NCI-H446 treated with DMSO at 0.1 percent for 48 hours (cell line): Measurements from ENCODE around the gene ALK.
A peak's percentile ranks its signal among the peaks of the same experiment; 100 is the strongest.

ENCODE experiments used
- DNase-seq: peaks from one replicate; lab custom pipeline; 2025; lab: John Stamatoyannopoulos, UW

Gene ALK

DNA sequence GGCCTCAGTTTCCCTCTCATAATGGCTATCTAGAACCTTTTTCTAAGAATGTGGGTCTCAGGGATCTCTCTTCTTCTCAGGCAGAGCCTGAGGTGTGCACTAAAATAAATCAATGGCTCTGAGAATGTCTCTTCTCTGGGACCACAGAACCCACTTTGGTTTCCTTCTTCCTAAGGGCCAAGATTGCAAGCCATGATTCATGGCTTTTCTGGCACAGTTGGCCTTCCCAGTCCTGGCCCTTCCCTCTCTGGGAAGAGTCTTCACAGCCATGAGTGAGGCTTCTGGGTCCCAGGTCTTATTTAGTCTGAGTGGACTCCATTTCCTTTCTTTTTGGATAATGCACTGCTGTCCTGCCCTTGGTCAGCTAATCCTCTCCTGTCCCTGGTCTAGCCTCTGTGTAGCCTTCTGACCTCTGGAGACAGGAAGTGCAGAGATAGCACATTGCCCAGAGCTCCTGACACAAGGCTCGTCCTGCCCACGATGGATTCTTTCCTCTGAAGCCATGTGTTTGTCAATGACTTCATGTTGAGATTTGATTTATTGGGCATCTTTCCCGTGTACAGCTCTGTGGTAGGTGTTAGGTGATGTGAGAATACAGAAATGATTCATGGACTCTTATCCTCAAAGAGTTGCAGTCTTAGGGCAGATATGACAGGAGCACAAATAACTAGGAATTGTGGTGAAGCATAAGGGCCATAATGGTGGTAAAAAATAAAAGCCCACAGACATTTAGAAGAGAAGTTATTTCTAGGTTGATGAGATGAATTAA lies 561.2 kb downstream of the ALK start:
- no peak for DNase-seq

DNA sequence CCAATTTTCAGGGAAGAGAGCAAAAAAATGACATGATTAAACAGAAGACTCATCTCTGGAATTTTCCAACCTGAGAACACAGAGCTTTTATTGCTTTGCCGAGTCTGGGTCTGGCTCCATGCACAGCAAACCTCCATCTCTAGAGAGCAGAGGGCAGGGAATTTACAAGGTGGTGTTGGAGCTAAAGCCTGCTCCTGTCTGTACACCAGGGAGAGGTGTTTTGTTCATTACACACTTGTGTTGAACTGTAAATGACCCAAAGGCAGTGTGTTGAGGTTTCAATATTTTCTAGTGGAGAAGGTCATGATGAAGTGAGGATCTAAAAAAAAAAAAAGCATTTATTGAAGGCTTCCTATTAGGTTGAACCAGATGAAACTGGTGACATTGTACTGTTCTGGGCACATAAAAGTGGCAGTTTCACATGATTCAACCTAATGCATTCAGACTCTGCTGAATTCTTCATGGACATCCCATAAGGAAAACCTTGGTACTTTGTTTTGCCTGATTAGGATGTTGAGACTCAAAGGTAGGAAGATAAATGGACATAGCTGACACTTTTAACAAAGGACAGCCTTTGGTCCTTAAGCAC lies 567.9 kb downstream of the ALK start:
- no peak for DNase-seq

GRCh38 chr2:29351916-29352591 lies 569.3 kb downstream of the ALK start:
- no peak for DNase-seq

GRCh38 chr2:29351248-29351647 lies 570.1 kb downstream of the ALK start:
- DNase-seq = no peak

DNA sequence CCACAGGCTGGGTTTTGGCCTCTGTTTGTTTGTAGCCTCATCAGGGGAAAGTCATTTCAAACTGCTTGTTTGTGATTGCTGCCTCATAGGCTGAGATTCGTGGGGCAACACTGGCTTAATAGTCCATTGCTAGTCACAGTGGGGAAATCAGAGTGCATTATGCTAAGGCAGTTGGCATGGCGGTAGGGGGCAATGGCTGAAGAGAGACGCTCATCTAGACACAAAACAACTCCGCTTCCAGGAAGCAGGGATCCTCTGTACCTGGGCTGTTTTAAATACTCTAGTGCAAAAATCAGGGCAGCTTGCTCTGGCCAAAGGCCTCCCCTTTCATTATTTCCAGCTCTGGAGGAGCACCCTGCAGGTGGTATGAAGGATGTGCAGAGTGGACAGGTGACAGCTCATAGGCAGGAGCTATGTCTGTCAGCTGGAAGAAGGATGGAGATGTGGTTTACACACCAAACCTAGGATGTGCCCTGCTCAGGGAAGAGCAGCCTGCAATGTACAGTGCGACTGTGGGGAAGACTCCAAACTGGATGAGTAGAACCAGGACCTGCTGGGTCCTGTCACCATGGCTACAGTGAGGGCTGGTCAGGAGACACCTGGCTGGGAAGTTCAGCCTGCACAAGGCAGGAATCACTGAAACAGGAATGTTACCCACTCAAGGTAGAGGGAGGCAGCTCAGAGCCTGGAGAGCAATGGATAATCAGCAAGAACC lies 571.9 kb downstream of the ALK start:
- DNase-seq = no peak

DNA sequence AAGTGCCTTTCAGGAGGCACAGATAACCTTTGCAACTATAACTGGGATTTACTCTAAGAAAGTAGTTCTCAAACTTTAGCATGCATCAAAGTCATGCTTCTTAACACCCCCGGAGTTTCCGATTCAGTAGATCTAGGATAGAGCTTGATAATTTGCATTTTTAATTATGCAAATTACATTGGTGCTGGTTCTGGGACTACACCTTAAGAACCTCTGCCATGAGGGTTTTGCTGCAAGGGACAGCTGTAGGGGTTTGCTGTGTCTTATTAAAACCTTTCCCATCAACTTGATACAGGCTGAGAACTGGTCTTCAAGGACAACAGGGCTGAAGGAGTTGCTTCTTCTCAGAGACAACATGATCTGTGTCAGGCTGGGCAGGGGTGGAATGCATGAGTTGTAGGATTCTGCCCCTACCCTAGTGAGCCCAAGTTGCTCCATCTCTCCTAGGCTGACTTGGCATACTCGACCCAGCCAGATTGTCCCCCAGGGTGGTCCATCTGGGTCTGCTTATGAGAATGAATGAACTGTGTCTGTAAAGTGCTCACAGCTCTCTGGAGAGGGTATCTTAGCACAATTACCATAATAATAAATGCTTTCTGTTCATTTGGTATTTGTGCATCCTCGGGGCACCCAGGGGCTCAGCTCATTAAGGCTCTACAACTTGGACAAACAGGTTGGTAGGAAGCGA lies 573.5 kb downstream of the ALK start:
- DNase-seq = no peak

GRCh38 chr2:29345236-29345635 lies 576.1 kb downstream of the ALK start:
- DNase-seq = no peak

GRCh38 chr2:29343830-29344229 lies 577.6 kb downstream of the ALK start:
- no peak for DNase-seq

DNA sequence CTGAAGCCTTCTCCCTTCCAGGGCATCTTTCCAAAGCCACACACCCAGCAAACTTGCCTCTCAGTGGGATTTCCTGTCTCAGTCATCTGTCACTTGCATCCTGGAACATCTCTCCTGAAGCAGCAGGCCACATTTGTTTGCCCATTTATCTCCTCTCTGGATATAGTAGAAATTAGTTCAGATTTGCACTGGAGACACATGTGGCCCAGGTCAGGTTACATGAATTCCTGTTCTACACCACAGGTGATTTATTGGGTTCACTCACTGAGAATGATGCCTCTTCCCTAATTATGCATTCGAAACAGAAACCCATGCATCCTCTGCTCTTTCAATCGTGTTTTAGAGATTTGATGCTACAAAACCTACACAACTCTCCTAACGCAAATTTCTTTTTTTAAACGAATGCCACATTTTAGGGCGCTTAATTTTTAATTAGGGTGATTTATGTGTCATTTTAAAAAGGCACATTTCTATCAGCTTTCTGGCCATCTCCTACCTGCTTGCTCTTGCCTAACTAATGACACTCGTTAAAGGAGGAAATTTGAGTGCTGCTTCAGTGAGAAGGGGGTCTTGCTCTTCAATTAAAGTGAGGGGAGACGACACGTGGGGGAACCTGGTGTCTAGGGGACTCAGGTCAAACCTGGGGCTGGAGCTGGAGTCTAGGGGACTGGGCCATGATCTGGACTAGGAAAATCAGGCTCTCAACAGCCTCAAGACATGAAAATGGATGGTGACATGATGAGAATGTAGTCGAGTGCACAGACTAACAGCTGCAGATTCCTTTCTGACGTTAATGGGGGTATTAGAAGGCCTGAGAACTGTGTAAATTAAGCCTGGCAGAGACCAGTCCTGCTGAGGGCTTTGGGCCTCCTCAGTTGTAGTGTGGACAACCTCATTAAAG lies 584.8 kb downstream of the ALK start:
- DNase-seq = no peak

DNA sequence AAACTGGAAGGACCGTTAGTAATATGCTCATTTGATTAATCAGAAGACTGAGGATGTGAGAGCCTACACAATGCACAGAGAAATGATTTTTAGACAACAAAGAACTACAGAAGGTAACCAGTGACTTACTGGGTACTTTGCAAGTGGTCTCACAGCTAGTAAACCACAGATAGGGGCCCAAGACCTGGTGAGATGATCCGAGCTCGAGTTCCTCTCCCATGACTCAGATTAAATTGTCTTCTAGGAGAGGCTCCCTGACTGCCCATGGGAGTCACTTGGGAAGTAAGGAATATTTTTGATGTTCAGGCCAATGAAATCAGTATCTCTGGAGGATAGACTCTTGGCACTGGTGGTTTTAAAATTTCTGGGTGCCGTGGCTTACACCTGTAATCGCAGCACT lies 586.0 kb downstream of the ALK start:
- no peak for DNase-seq

- DNase-seq = no peak
Measured at GRCh38 chr2:29334706-29335105, 586.7 kb downstream of the ALK start.

DNA sequence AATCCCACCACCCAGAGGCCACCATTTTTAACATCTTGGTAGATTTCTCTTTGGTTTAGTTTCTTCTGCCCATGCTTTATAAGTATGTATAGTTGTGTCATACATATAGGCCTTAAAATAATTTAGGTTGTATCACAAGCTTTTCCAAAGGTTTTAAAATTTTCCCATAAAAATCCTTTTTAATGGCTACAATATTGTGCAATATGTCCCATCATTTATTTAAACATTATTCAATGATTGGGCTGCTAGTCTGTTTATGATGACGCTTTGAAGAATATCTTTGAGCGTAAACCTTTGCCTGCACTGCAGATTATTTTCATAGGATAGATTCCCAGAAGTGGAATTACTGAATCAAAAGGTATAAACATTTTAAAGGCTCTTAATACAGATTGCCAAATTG lies 588.8 kb downstream of the ALK start:
- no peak for DNase-seq

DNA sequence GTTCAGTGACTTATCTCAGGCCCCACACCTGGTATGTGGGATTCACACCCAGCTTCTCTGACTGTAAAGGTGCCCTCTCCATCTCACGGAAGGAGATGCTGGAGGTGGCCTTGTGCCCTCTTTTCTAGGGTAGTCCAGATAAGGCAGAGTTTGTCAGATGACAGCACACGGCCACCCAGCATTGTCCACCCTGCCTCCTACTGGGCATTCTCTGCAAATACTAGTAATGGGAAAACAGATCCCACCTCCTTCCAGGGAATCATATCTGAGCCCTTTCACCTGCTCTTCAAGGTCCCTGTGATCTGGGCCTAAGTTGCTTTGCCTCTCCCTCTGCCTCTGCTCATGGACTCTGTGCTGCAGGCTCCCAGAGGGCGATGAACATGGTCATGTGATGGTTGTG lies 591.5 kb downstream of the ALK start:
- DNase-seq = no peak

- peak; percentile 87 for DNase-seq
Measured at GRCh38 chr2:29326926-29327325, 594.5 kb downstream of the ALK start.

DNA sequence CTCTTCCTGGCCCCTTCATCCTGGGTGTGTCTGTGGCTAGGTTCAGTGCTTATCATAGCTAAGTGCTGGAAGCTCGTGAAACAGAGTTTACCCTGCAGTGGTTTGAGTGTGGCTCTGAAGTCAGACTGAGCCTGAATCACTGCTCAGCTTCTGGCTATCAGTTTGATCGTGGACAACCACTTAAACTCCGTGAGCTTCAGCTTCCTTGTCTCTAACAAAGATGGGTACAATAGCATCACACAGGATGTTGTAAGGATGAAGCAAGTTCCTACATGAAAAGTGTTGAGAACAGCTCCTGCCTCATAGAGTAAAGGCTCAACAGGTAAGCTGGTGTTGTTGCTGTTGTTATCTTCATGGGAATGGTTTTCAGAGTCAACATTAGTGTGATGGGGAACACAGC lies 595.8 kb downstream of the ALK start:
- DNase-seq = no peak

- peak; percentile 81 for DNase-seq
Measured at GRCh38 chr2:29323961-29324360, 597.4 kb downstream of the ALK start.

DNA sequence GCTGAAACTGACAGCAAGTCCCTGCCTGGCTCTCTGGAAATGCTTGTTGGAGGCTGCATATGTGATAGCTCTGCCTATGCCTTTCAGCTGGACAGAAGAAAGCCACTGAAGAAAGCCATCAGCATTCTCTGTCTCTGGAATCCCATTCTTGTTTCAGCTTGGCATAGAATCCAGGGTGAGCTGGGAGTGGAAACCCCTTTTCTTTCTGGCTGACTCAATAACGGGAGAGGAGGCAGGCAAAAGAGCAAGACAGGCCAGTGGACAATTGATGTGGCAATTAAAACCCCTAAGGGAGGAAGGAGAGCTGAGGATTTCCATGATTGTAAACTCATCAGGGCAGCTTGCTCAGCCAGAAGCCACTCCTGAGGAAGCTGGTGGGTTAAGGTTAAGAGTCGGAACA lies 598.1 kb downstream of the ALK start:
- no peak for DNase-seq

DNA sequence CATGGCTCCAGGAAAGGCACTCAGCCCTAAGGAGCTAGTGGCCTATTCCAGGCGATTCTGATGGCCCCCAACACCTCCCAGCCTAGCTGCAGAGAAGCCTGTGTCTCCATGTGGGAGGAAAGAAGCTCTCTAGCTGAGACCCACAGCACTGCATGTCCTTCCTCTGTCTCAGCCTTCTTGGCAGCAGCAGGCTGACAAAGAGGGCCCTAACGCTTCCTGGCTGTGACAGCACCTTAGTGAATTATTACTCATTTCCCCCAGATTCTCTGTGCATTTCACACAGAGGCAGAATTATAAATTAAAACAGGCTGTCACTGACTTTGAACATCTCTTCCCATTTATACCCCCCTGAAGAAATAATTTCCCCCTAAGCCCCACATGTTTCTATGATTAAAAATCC lies 599.4 kb downstream of the ALK start:
- no peak for DNase-seq

DNA sequence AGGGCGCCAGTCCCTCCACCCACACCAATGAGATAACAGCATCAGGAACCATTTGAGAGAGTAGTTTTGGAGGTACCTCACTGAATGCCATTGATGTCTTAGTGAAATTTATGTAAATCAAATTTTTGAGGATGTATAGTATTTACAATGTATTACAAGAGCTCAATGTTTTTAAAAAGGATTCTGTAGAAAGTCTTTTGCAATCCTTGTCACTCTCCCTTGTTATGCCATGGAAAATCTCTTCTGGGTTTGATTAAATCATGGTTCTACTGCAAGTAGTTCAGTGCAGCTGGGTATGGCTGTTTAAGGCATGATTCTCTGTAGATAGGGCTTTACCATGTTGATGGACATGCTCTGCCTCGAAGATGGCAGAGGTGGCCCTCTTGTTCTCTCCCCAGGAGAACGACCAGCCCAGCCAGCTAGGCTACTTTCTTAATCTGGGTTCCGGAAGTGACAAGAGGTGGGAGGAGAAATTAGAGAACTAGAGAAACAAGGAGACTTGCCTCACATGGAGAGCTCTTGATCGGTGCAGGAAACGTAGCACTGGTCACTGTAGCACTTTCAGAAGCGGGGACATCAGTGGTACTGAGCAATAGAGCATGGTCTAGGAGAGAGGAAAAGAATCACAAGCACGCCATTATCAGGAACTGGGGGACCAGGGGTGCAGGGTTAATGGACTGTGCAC lies 603.4 kb downstream of the ALK start:
- DNase-seq = no peak

- no peak for DNase-seq
Measured at GRCh38 chr2:29317077-29317517, 604.3 kb downstream of the ALK start.
